ENCODE data around the gene SPEM1. TPM values are rescaled to one million over a fixed set of nuclear protein-coding genes. Genes with fewer than 3 reads are reported as not detected.

The SPEM1 gene
- total and polyA plus RNA-seq, 2 of the 13 experiments (the other 11 are each of a cell fraction or from before 2014, with no cell fraction given): not detected

DNA sequence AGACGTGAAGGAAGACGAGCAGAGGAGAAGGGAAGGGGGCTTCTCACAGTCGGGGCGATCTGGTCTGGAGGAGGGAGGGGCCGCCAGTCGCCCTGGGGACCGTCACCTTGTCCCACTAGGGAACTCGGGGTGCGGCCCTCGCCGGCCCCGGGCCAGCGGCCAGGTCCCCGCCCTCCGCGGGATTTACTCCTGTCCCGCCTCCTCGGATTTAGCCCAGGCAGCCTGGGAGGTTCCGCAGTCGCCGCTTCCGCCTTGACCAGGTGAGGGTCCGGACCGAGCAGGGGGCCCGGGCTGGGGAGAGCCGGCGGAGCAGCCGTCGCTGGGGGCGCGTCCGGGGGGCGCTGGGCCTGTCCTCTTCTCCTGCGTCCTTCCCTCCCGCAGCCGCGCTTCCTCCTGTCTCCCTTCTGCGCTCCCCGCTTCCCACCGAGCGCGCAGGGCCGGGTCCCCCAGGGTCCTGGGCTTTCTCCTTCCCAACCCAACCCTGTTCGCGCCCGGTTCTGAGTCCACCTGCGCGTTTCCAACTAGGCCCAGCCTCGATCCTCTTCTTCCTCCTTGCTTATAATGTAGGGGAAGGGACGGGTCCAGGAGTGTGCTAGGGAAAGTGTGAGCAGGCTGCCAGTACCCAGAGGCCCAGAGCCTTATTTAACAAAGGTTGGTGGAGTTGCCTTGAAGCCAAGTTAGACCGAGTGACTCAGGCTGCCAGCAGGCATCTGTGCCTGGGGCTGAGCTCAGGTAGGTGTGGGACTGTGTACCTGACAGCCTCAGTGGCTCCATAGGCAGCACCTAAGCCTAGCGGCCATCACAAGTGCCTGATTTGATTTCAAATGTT, 39.1 kb upstream of the SPEM1 start, which contains the start of gene TNK1 (continued):
- no peak for TF ChIP-seq MAFK (conservative IDR thresholded peaks at IDR 0.05 in 1 of 2, IDR thresholded peaks at IDR 0.05 in 1 of 2; ENCODE audit: low read length in 2 of 2)
- no peak for TF ChIP-seq NCOR1 (IDR thresholded peaks at IDR 0.05; ENCODE audit: borderline replicate concordance, low read length)
- TF ChIP-seq ZNF619 (CRISPR knock-in tag; IDR thresholded peaks at IDR 0.05): no peak
- TF ChIP-seq ZNF652 (CRISPR knock-in tag; IDR thresholded peaks at IDR 0.05; ENCODE audit: borderline replicate concordance, low read depth): no peak
- TF ChIP-seq ESRRA (CRISPR knock-in tag; IDR thresholded peaks at IDR 0.05; ENCODE audit: low read depth): no peak
- no peak for TF ChIP-seq ZNF251 (CRISPR knock-in tag; IDR thresholded peaks at IDR 0.05)
- TF ChIP-seq ZBTB7A (CRISPR knock-in tag; IDR thresholded peaks at IDR 0.05): no peak
- TF ChIP-seq, protein P1, sequence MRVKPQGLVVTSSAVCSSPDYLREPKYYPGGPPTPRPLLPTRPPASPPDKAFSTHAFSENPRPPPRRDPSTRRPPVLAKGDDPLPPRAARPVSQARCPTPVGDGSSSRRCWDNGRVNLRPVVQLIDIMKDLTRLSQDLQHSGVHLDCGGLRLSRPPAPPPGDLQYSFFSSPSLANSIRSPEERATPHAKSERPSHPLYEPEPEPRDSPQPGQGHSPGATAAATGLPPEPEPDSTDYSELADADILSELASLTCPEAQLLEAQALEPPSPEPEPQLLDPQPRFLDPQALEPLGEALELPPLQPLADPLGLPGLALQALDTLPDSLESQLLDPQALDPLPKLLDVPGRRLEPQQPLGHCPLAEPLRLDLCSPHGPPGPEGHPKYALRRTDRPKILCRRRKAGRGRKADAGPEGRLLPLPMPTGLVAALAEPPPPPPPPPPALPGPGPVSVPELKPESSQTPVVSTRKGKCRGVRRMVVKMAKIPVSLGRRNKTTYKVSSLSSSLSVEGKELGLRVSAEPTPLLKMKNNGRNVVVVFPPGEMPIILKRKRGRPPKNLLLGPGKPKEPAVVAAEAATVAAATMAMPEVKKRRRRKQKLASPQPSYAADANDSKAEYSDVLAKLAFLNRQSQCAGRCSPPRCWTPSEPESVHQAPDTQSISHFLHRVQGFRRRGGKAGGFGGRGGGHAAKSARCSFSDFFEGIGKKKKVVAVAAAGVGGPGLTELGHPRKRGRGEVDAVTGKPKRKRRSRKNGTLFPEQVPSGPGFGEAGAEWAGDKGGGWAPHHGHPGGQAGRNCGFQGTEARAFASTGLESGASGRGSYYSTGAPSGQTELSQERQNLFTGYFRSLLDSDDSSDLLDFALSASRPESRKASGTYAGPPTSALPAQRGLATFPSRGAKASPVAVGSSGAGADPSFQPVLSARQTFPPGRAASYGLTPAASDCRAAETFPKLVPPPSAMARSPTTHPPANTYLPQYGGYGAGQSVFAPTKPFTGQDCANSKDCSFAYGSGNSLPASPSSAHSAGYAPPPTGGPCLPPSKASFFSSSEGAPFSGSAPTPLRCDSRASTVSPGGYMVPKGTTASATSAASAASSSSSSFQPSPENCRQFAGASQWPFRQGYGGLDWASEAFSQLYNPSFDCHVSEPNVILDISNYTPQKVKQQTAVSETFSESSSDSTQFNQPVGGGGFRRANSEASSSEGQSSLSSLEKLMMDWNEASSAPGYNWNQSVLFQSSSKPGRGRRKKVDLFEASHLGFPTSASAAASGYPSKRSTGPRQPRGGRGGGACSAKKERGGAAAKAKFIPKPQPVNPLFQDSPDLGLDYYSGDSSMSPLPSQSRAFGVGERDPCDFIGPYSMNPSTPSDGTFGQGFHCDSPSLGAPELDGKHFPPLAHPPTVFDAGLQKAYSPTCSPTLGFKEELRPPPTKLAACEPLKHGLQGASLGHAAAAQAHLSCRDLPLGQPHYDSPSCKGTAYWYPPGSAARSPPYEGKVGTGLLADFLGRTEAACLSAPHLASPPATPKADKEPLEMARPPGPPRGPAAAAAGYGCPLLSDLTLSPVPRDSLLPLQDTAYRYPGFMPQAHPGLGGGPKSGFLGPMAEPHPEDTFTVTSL (CRISPR knock-in tag; IDR thresholded peaks at IDR 0.05; ENCODE audit: borderline replicate concordance): no peak
- no peak for TF ChIP-seq HDAC2 (CRISPR knock-in tag; IDR thresholded peaks at IDR 0.05)
- TF ChIP-seq, protein P2, sequence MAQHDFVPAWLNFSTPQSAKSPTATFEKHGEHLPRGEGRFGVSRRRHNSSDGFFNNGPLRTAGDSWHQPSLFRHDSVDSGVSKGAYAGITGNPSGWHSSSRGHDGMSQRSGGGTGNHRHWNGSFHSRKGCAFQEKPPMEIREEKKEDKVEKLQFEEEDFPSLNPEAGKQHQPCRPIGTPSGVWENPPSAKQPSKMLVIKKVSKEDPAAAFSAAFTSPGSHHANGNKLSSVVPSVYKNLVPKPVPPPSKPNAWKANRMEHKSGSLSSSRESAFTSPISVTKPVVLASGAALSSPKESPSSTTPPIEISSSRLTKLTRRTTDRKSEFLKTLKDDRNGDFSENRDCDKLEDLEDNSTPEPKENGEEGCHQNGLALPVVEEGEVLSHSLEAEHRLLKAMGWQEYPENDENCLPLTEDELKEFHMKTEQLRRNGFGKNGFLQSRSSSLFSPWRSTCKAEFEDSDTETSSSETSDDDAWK (CRISPR knock-in tag; IDR thresholded peaks at IDR 0.05): no peak
- TF ChIP-seq ZNF841 (CRISPR knock-in tag; IDR thresholded peaks at IDR 0.05; ENCODE audit: borderline replicate concordance): no peak
- TF ChIP-seq AGO2 (optimal IDR thresholded peaks at IDR 0.05; ENCODE audit: low read depth, low read length): peak; percentile 65
- no peak for TF ChIP-seq HINFP (CRISPR knock-in tag; IDR thresholded peaks at IDR 0.05; ENCODE audit: low read depth)
- no peak for TF ChIP-seq SNAPC5 (CRISPR knock-in tag; IDR thresholded peaks at IDR 0.05; ENCODE audit: borderline replicate concordance)
- no peak for TF ChIP-seq NR2F2 (IDR thresholded peaks at IDR 0.05; ENCODE audit: borderline replicate concordance, low read depth)
- TF ChIP-seq HIVEP1 (CRISPR knock-in tag; IDR thresholded peaks at IDR 0.05): no peak
- no peak for TF ChIP-seq SNAPC2 (CRISPR knock-in tag; IDR thresholded peaks at IDR 0.05)
- TF ChIP-seq NR2F1 (CRISPR knock-in tag; IDR thresholded peaks at IDR 0.05): no peak
- TF ChIP-seq ZNF660 (CRISPR knock-in tag; IDR thresholded peaks at IDR 0.05; ENCODE audit: borderline replicate concordance, low read depth): no peak
- TF ChIP-seq ATRX (CRISPR knock-in tag; IDR thresholded peaks at IDR 0.05; ENCODE audit: borderline replicate concordance): no peak
- TF ChIP-seq ATF7-NPFF (CRISPR knock-in tag; IDR thresholded peaks at IDR 0.05; ENCODE audit: low read depth): 0 out of 2 replicates have a peak, but pooled peaks have one; percentile 49
